Stimulated activated CD4-positive, alpha-beta T cell treated with anti-CD3 and anti-CD28 coated beads, TNF-alpha, amount 100 ng/mL, for 48 hours (primary cell): Measurements from ENCODE around the gene HBD.

ENCODE experiments used
- DNase-seq, 3 donors: peaks; one replicate each; pipeline ENCODE4 v3.0.0-alpha.2; 2020; ENCODE audit warnings: low read depth in 3 of 3

The HBD gene

DNA sequence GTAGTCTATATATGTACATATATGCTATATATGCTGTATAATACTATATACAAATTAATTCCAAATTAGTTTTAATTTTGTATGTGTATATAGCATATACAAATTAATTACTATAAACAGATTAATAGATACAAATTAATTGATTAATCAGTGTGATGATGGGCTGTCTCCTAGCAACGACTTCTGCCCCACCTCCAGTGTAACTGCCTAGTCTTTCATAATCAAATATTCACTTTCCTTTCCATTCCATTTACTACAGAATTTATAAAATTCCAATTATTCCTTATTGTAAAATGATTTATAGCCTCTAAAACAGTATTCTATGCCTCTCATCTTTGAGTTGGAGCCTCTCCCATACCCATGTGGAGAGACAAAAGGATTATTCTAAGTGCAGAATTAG lies 976 bp downstream of the HBD start:
- DNase-seq: no peak

DNA sequence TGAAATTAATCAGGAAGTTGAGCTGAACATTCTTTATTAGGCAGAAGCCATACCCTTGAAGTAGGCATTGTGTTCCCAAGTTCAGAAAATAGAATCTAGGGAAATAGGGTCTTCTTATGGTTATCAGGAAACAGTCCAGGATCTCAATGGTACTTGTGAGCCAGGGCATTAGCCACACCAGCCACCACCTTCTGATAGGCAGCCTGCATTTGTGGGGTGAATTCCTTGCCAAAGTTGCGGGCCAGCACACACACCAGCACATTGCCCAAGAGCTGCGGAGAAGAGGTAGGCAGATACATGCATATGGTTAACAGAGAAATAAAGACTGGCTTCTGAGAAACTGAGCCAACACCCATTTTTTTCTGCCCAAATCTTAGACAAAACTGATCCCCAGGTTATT lies 1.5 kb downstream of the HBD start:
- no peak for DNase-seq

DNA sequence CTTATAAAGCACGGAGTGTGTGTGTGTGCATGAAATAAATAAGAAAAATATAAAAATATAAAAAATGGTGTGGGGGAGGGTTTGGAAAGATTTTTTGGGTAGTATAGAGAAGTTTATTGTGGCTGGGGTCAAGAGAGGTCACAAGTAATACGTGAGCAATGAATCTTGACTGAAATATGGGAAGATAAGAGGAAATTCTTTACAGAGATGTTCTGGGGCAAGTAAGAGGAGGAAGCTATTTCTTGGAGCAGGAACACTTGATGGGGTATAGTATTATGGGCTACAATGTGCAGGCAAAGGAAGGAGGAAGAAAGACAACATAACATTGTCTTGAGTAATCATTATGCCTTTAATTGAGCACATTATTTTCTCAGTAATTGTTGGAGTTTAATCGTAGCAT lies 2.1 kb downstream of the HBD start:
- no peak for DNase-seq

GRCh38 chr11:5231111-5231510 lies 3.2 kb downstream of the HBD start:
- DNase-seq: no peak

GRCh38 chr11:5230266-5230665 lies 4.0 kb downstream of the HBD start:
- no peak for DNase-seq

DNA sequence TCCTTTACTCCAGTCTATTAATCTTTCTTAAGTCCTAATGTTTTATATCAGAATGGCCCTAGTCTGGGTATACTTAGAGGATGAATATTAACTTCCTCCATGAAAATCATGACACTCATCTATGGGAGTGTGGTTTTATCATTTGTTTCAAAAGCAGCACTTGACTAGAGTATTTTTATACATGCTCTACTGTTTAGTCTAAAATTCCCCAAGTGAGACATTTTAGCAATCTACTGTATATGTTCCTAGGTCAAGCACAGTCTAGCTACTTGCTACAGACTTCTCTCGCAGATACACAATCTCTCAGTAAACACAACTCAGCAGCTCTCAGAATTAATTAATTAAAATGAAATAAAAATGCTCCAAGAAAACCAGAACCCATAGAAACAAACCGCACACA lies 4.5 kb downstream of the HBD start:
- DNase-seq: no peak

DNA sequence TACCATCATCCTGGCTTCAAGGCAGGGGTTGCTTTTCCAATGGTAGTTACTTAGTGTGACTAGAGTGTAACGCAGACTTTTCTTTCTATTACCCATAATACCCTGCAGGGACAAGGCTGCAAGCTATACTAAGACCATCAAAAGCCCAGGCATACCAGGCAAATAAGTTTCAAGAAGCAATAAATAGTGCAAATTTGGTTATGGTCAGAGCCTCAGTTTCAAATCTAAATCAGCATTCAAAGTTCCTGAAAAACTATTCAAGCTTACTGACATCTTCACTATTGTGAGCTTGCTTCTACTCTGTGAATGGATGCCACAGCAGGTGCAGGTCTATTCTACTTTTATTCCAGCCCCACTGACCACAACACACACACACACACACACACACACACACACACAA lies 4.9 kb downstream of the HBD start:
- no peak for DNase-seq

- DNase-seq: no peak
These were observed 6.2 kb downstream of the HBD start for GRCh38 chr11:5228124-5228523.

- no peak for DNase-seq
These were observed 6.6 kb downstream of the HBD start for GRCh38 chr11:5227681-5228080.

GRCh38 chr11:5226732-5227310 lies 7.5 kb downstream of the HBD start, which contains the start of gene HBB:
HBB (minus strand) TSS chr11:5227071; CDS start chr11:5227021, 50 bp downstream.
- DNase-seq: no peak

DNA sequence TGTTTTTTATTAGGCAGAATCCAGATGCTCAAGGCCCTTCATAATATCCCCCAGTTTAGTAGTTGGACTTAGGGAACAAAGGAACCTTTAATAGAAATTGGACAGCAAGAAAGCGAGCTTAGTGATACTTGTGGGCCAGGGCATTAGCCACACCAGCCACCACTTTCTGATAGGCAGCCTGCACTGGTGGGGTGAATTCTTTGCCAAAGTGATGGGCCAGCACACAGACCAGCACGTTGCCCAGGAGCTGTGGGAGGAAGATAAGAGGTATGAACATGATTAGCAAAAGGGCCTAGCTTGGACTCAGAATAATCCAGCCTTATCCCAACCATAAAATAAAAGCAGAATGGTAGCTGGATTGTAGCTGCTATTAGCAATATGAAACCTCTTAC lies 8.8 kb downstream of the HBD start:
- DNase-seq: no peak

GRCh38 chr11:5224538-5225479 lies 9.5 kb downstream of the HBD start:
- no peak for DNase-seq

GRCh38 chr11:5223686-5224085 lies 10.6 kb downstream of the HBD start:
- no peak for DNase-seq

GRCh38 chr11:5223146-5223545 lies 11.1 kb downstream of the HBD start:
- DNase-seq: no peak

- no peak for DNase-seq
These were observed 23.9 kb downstream of the HBD start for GRCh38 chr11:5210376-5210885.

DNA sequence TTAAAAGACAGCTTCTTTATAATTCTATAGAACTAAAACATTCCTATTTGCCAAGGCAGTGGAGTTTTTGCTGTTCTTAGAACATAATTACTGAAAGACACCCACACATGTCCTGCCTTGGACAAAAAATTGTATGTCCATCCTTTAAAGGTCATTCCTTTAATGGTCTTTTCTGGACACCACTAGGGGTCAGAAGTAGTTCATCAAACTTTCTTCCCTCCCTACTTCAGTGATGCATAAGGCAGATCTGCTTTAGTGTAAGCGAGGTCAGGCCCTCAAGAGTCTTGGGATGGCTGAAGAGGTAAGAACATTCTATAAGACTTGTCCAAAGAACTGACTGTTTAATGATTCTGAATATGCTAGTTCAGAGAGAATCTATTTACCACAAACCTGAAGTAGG lies 29.5 kb downstream of the HBD start:
- no peak for DNase-seq

DNA sequence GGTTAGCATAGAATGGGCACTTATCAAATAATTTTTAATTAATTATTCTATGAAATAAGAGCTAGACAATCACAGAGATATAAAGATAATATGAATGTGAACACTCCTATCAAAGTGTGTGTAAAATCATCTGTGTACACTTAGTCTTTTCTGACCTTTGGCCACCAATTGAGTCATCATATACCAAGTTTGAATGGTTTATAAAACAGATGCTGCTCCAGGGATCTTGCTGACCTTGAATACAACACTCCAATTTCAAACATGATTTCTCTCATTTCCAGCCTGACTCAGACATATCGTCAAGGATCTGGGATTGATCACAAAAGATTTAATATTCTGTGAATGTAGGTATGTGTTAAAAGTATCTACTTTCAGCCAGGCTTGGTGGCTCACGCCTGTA lies 30.9 kb downstream of the HBD start:
- no peak for DNase-seq

DNA sequence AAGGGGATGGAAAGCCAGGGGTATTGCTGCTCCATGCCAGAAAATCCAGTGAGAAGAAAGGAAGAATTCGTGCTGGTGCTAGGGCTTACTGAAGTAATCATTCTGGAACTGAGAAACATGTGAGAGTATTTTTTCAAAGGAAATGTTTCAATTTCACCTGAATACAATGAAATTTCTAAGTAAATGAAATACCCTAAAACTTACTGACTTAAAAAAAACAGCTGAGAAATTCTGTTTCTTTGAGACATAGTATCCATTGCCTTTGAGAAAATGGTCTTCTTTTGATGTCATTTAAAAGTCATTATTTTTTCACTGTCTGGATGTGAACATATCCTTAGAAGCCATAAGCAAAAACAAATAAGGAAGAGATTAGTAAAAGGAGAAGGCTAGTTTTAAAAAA lies 33.7 kb downstream of the HBD start, which contains the start of gene OR51V1:
TSS of gene OR51V1 (minus strand) at position 101 of the 400 bp plus-strand sequence. CDS start at position 101, 0 bp downstream.
- no peak for DNase-seq

GRCh38 chr11:5198285-5198684 lies 36.0 kb downstream of the HBD start:
- no peak for DNase-seq

DNA sequence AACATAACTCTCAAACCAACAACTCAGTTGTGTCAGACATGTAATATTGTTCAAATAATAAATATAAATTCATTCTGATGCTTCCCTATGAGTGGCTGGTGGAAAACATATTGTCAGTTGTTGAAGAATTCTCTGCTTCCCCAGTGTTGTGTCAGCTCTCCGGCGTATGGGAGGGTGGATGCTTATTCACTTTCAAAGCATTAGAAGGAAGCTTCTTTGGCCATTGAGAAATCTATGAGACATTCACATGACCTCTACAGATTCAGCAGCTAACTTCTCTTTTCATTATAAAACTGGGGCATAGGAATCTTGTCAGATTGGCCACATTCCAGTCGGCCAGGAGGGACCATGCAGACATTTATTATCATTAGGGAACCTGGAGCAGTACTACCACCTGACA lies 36.7 kb downstream of the HBD start:
- DNase-seq: no peak

GRCh38 chr11:5196731-5197130 lies 37.6 kb downstream of the HBD start:
- no peak for DNase-seq

- no peak for DNase-seq
These were observed 38.2 kb downstream of the HBD start for GRCh38 chr11:5196067-5196466.

DNA sequence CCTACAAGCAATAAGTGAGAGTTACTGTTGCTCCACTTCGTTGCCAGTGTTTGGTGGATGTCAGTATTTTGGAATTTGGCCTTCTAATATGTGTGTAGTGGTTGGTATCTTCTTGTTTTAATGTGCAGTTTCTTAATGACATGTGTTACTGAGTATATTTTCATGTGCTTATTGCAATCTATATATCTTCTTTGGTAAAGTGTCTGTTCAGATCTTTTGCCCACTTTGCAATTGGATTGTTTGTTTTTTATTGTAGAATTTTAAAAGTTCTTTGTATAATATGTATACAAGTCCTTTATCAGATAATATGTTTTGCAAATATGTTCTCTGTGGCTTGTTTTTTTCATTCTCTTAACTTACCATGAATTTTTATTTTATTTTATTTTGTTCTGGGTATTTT lies 41.5 kb downstream of the HBD start:
- no peak for DNase-seq
